HG02885 (cell line): Measurements from ENCODE around the gene CACNA2D3.

Experiments used
- ATAC-seq: cut with Tn5 transposase; IDR thresholded peaks from one replicate; pipeline ENCODE4 v1.9.1; 2021; ENCODE audit warnings: mild to moderate bottlenecking; ENCODE audit not compliant: unreplicated experiment, poor library complexity

The CACNA2D3 gene

GRCh38 chr3:54261141-54261540 lies 138.8 kb downstream of the CACNA2D3 start:
- no peak for ATAC-seq

- ATAC-seq, result no peak
Measured at GRCh38 chr3:54262541-54262940, 140.2 kb downstream of the CACNA2D3 start.

GRCh38 chr3:54262946-54263345 lies 140.6 kb downstream of the CACNA2D3 start:
- no peak for ATAC-seq

- ATAC-seq, result no peak
Measured at GRCh38 chr3:54264050-54264449, 141.7 kb downstream of the CACNA2D3 start.

- ATAC-seq, result no peak
Measured at GRCh38 chr3:54270816-54271526, 148.6 kb downstream of the CACNA2D3 start.

- ATAC-seq, result no peak
Measured at GRCh38 chr3:54273791-54274190, 151.4 kb downstream of the CACNA2D3 start.

- no peak for ATAC-seq
Measured at GRCh38 chr3:54274607-54275006, 152.3 kb downstream of the CACNA2D3 start.

- ATAC-seq, result no peak
Measured at GRCh38 chr3:54279005-54279583, 156.7 kb downstream of the CACNA2D3 start.

- no peak for ATAC-seq
Measured at GRCh38 chr3:54283470-54283869, 161.1 kb downstream of the CACNA2D3 start.

- ATAC-seq, result no peak
Measured at GRCh38 chr3:54294214-54294613, 171.9 kb downstream of the CACNA2D3 start.

- ATAC-seq, result no peak
Measured at GRCh38 chr3:54296531-54296930, 174.2 kb downstream of the CACNA2D3 start.

GRCh38 chr3:54299169-54299935 lies 177.0 kb downstream of the CACNA2D3 start:
- no peak for ATAC-seq

- no peak for ATAC-seq
Measured at GRCh38 chr3:54303517-54304375, 181.4 kb downstream of the CACNA2D3 start.

- ATAC-seq, result no peak
Measured at GRCh38 chr3:54304877-54305276, 182.5 kb downstream of the CACNA2D3 start.

GRCh38 chr3:54305409-54306099 lies 183.2 kb downstream of the CACNA2D3 start:
- ATAC-seq, result no peak

- no peak for ATAC-seq
Measured at GRCh38 chr3:54307566-54308180, 185.3 kb downstream of the CACNA2D3 start.

- ATAC-seq, result no peak
Measured at GRCh38 chr3:54309601-54310000, 187.2 kb downstream of the CACNA2D3 start.

- ATAC-seq, result no peak
Measured at GRCh38 chr3:54311211-54311747, 188.9 kb downstream of the CACNA2D3 start.
